Liver (tissue), 9 donors: ENCODE measurements around the gene SDR39U1. TPM values are rescaled to one million over a fixed set of nuclear protein-coding genes. Genes with fewer than 3 reads are reported as not detected.
"Not testable (repeated sequence)": the region's sequence is repeated elsewhere in the genome, so short reads cannot be mapped to it uniquely, and the experiment has no call there.

Source experiments
- DNase-seq: peaks from one replicate; pipeline ENCODE4 v3.0.0-alpha.2; 2017; ENCODE audit warnings: low spot score
- H3K27ac ChIP-seq, 2 donors: one replicate each; pipeline ENCODE4 v1.7.0; 2013; ENCODE audit warnings: inconsistent platforms in 2 of 2, low read length in 2 of 2, control low read depth in 1 of 2, low read depth in 1 of 2, mild to moderate bottlenecking in 1 of 2
- H3K27me3 ChIP-seq, 4 donors: one replicate each; pipeline versions ENCODE4 v1.6.1 to v1.7.0; 2013; ENCODE audit warnings: low read length in 3 of 4, inconsistent platforms in 1 of 4, mild to moderate bottlenecking in 1 of 4, moderate library complexity in 1 of 4; ENCODE audit not compliant: control insufficient read depth in 4 of 4, insufficient read depth in 4 of 4
- H3K36me3 ChIP-seq, 4 donors: one replicate each; pipeline versions ENCODE4 v1.6.1 to v1.7.0; 2013; ENCODE audit warnings: low read length in 3 of 4, mild to moderate bottlenecking in 3 of 4, low read depth in 1 of 4, moderate library complexity in 1 of 4; ENCODE audit not compliant: control insufficient read depth in 4 of 4, insufficient read depth in 3 of 4
- H3K4me1 ChIP-seq, 4 donors: one replicate each; pipeline versions ENCODE4 v1.6.1 to v1.7.0; 2013; ENCODE audit warnings: low read length in 3 of 4, mild to moderate bottlenecking in 3 of 4, moderate library complexity in 1 of 4; ENCODE audit not compliant: control insufficient read depth in 4 of 4, insufficient read depth in 4 of 4
- H3K4me3 ChIP-seq, 3 donors: one replicate each; pipeline versions ENCODE4 v1.6.1 to v1.7.0; 2013; ENCODE audit warnings: low read length in 3 of 3, control low read depth in 1 of 3, low read depth in 1 of 3, mild to moderate bottlenecking in 1 of 3
- H3K9ac ChIP-seq, 2 donors: one replicate each; pipeline ENCODE4 v1.7.0; 2013; ENCODE audit warnings: low read length in 2 of 2, mild to moderate bottlenecking in 2 of 2, moderate library complexity in 2 of 2, control low read depth in 1 of 2, low read depth in 1 of 2
- H3K9me3 ChIP-seq, 4 donors: one replicate each; pipeline versions ENCODE4 v1.6.1 to v1.7.0; 2013; ENCODE audit warnings: low read length in 3 of 4; ENCODE audit not compliant: control insufficient read depth in 4 of 4
- ATF3 ChIP-seq: IDR thresholded peaks from 2 replicates; pipeline ENCODE4 v1.6.1; 2016; ENCODE audit warnings: antibody characterized with exemption
- FOXA1 ChIP-seq: IDR thresholded peaks from 2 replicates; pipeline ENCODE4 v1.6.1; 2016; ENCODE audit warnings: antibody characterized with exemption
- FOXA2 ChIP-seq: IDR thresholded peaks from 2 replicates; pipeline ENCODE4 v1.6.1; 2016; ENCODE audit warnings: antibody characterized with exemption
- GABPA ChIP-seq, 2 donors: IDR thresholded peaks in 1 of 2; conservative IDR thresholded peaks in 1 of 2; 2 replicates each; pipeline ENCODE4 v1.6.1; 2016; ENCODE audit warnings: antibody characterized with exemption in 2 of 2, mild to moderate bottlenecking in 1 of 2, moderate library complexity in 1 of 2
- HNF4G ChIP-seq: IDR thresholded peaks from 2 replicates; pipeline ENCODE4 v1.6.1; 2016; ENCODE audit warnings: antibody characterized with exemption
- JUND ChIP-seq, 2 donors: IDR thresholded peaks; 2 replicates each; pipeline ENCODE4 v1.6.1; 2016; ENCODE audit warnings: antibody characterized with exemption in 2 of 2
- MAX ChIP-seq: IDR thresholded peaks from 2 replicates; pipeline ENCODE4 v1.6.1; 2016; ENCODE audit warnings: antibody characterized with exemption
- NR2F2 ChIP-seq: IDR thresholded peaks from 2 replicates; pipeline ENCODE4 v1.6.1; 2016; ENCODE audit warnings: antibody characterized with exemption
- REST ChIP-seq: IDR thresholded peaks from 2 replicates; pipeline ENCODE4 v1.6.1; 2016; ENCODE audit warnings: antibody characterized with exemption, mild to moderate bottlenecking
- RXRA ChIP-seq, 2 donors: IDR thresholded peaks; 2 replicates each; pipeline ENCODE4 v1.6.1; 2017 to 2018; ENCODE audit warnings: antibody characterized with exemption in 2 of 2, mild to moderate bottlenecking in 1 of 2
- SP1 ChIP-seq: IDR thresholded peaks from 2 replicates; pipeline ENCODE4 v1.6.1; 2018; ENCODE audit warnings: antibody characterized with exemption, mild to moderate bottlenecking
- TAF1 ChIP-seq: conservative IDR thresholded peaks from 2 replicates; pipeline ENCODE4 v1.6.1; 2016; ENCODE audit warnings: antibody characterized with exemption, mild to moderate bottlenecking
- ZBTB33 ChIP-seq: IDR thresholded peaks from 2 replicates; pipeline ENCODE4 v1.6.1; 2016; ENCODE audit warnings: antibody characterized with exemption
- WGBS: extraction: QIAGEN DNeasy Blood & Tissue Kit; methylation state at CpG from one replicate; pipeline ENCODE4 v1.1.7; 2013; 5-methylcytosine and 5-hydroxymethylcytosine counted together
- polyA plus RNA-seq, 2 donors: library from polyadenylated mRNA; stranded (reverse) in 1 of 2; unstranded in 1 of 2; fragments of 200-250 nt in 1 of 2; fragments of >200 nt in 1 of 2; fragmentation: Nextera tagmentation in 1 of 2; extraction: Ambion mirVana in 1 of 2; gene quantifications; one replicate each; pipeline versions ENCODE4 v1.2.1 to v1.2.3, GENCODE V29; 2013 to 2015
- total RNA-seq, 2 donors: library from RNA; depleted of rRNA; stranded (reverse); fragments of >200 nt; gene quantifications; one replicate each; pipeline ENCODE4 v1.2.3, GENCODE V29; 2014
- donor health status: healthy.
- donor health status: healthy.
- donor health status: healthy.
- donor health status: healthy.
- donor health status: healthy.

Gene SDR39U1
- total and polyA plus RNA-seq, 4 donors, result 10.8 to 50.4 (median 25.9) TPM

- Histone ChIP-seq H3K9ac (no peak overlapping the region), H3K4me1 (no peaks in the 10 kb centered on the region), H3K9me3 (no peaks in the 10 kb centered on the region), H3K27me3 (no peaks in the 10 kb centered on the region), H3K27ac (no peak overlapping the region), H3K36me3 (no peaks in the 10 kb centered on the region), H3K4me3 (no peak overlapping the region)
- 91% methylated on average over 1 of the region's 1 CpG for WGBS
- no peak for DNase-seq
- no peak for TF ChIP-seq GABPA (IDR thresholded peaks at IDR 0.05 in 1 of 2, conservative IDR thresholded peaks at IDR 0.05 in 1 of 2)
- peak; percentile 35 for TF ChIP-seq NR2F2
These were observed 16.2 kb upstream of the SDR39U1 start for GRCh38 chr14:24458736-24459135.

- TF ChIP-seq ZBTB33, result no peak
- TF ChIP-seq MAX, result no peak
- TF ChIP-seq FOXA1, result no peak
- TF ChIP-seq TAF1, result no peak
- TF ChIP-seq RXRA (IDR thresholded peaks at IDR 0.05), result no peak
- TF ChIP-seq NR2F2, result no peak
- no peak for TF ChIP-seq HNF4G
- TF ChIP-seq ATF3, result no peak
- H3K9ac ChIP-seq, result no peak overlapping the region
- no peak for DNase-seq
- H3K27me3 ChIP-seq, result no peaks in the 10 kb centered on the region
- H3K4me3 ChIP-seq, result no peak overlapping the region
- no peaks in the 10 kb centered on the region for H3K36me3 ChIP-seq
- no peaks in the 10 kb centered on the region for H3K4me1 ChIP-seq
- no peaks in the 10 kb centered on the region for H3K9me3 ChIP-seq
- H3K27ac ChIP-seq, result no peak overlapping the region
These were observed 14.4 kb upstream of the SDR39U1 start for GRCh38 chr14:24456980-24457379.

GRCh38 chr14:24450828-24451227 is 8.3 kb upstream of the SDR39U1 start:
- not testable (repeated sequence) for H3K27ac ChIP-seq, H3K27me3 ChIP-seq, H3K36me3 ChIP-seq, H3K4me1 ChIP-seq, H3K9me3 ChIP-seq, H3K9ac ChIP-seq, DNase-seq, H3K4me3 ChIP-seq
- WGBS, result 86% methylated on average over 2 of the region's 2 CpGs

GRCh38 chr14:24443053-24443665 is 583 bp upstream of the SDR39U1 start:
- Histone ChIP-seq H3K9me3 (no peaks in the 10 kb centered on the region), H3K9ac (peak overlapping the region; percentile 67 to 76), H3K27ac (peak overlapping the region; percentile 98 to 100), H3K36me3 (peaks cover 4 to 21% (median 19%) of the 10 kb centered on the region in 4 donors), H3K4me1 (peaks cover 5 to 37% (median 19%) of the 10 kb centered on the region in 4 donors), H3K4me3 (peak overlapping the region; percentile 66 to 85 (median 80)), H3K27me3 (no peaks in the 10 kb centered on the region)
- no peak for DNase-seq
- no peak for TF ChIP-seq REST
- no peak for TF ChIP-seq HNF4G
- TF ChIP-seq JUND (IDR thresholded peaks at IDR 0.05), result no peak
- no peak for TF ChIP-seq SP1
- TF ChIP-seq ZBTB33, result no peak
- TF ChIP-seq ATF3, result no peak
- no peak for TF ChIP-seq FOXA2
- TF ChIP-seq FOXA1, result no peak
- TF ChIP-seq TAF1, result no peak
- WGBS, result 5% methylated on average over 7 of the region's 7 CpGs
